Immature natural killer cell (primary cell): ENCODE measurements around the gene EHD3. TPM values are rescaled to one million over a fixed set of nuclear protein-coding genes. Genes with fewer than 3 reads are reported as not detected.

Experiments used
- DNase-seq, 3 donors: peaks; one replicate each; pipeline ENCODE4 v3.0.0; 2022; ENCODE audit warnings: mixed read lengths in 1 of 3
- H3K27ac Mint-ChIP-seq, 6 donors: one replicate each; pipeline ENCODE4 v1.8.0; 2020; ENCODE audit warnings: mixed read lengths in 6 of 6, mild to moderate bottlenecking in 5 of 6, inconsistent platforms in 4 of 6, moderate library complexity in 3 of 6
- H3K27me3 Mint-ChIP-seq, 3 donors: one replicate each; pipeline ENCODE4 v1.8.0; 2020 to 2021; ENCODE audit warnings: low read depth in 3 of 3, mild to moderate bottlenecking in 3 of 3, mixed read lengths in 3 of 3, moderate library complexity in 3 of 3, inconsistent platforms in 1 of 3
- H3K36me3 Mint-ChIP-seq, 3 donors: one replicate each; pipeline ENCODE4 v1.8.0; 2020; ENCODE audit warnings: mixed read lengths in 3 of 3, inconsistent platforms in 2 of 3, mild to moderate bottlenecking in 2 of 3
- H3K4me1 Mint-ChIP-seq, 2 donors: one replicate each; pipeline ENCODE4 v1.8.0; 2020; ENCODE audit warnings: inconsistent platforms in 2 of 2, mild to moderate bottlenecking in 2 of 2, mixed read lengths in 2 of 2, moderate library complexity in 1 of 2
- H3K4me3 Mint-ChIP-seq, 5 donors: one replicate each; pipeline ENCODE4 v1.8.0; 2020; ENCODE audit warnings: mild to moderate bottlenecking in 5 of 5, mixed read lengths in 5 of 5, inconsistent platforms in 3 of 5, moderate library complexity in 3 of 5
- H3K9me3 Mint-ChIP-seq, 6 donors: one replicate each; pipeline ENCODE4 v1.8.0; 2020; ENCODE audit warnings: mild to moderate bottlenecking in 6 of 6, mixed read lengths in 6 of 6, inconsistent platforms in 4 of 6, moderate library complexity in 3 of 6
- polyA plus RNA-seq, 3 donors: library from polyadenylated mRNA; unstranded; fragments of 300-500 nt; fragmentation: Illumina TruSeq; gene quantifications; one replicate each; pipeline ENCODE4 v1.2.3, GENCODE V29; 2021

EHD3 gene
- polyA plus RNA-seq: 1 to 10 TPM; 3.6 to 4.9 (median 3.7) TPM

GRCh38 chr2:31233741-31234682 lies at the start of gene EHD3:
EHD3 (plus strand) TSS chr2:31234152; CDS start chr2:31234622, 470 bp downstream.
- DNase-seq: peak; percentile 77 to 78 (median 77)
- H3K36me3 Mint-ChIP-seq: peaks cover 0 to 3% (median 0%) of the 10 kb centered on the region in 3 donors
- peaks cover 19 to 26% of the 10 kb centered on the region in 2 donors for H3K4me1 Mint-ChIP-seq
- peak within 1 kb of the TSS; percentile 78 to 83 (median 81) for H3K4me3 Mint-ChIP-seq
- no peaks in the 10 kb centered on the region for H3K9me3 Mint-ChIP-seq
- peak within 1 kb of the TSS in 4 of 6 donors; percentile 1 to 73 (median 34) for H3K27ac Mint-ChIP-seq
- H3K27me3 Mint-ChIP-seq: peaks cover 2 to 4% (median 2%) of the 10 kb centered on the region in 3 donors

- Mint-ChIP-seq H3K27me3 (peaks cover 0 to 2% (median 0%) of the 10 kb centered on the region in 3 donors), H3K4me3 (no peak overlapping the region), H3K4me1 (no peaks in the 10 kb centered on the region), H3K27ac (no peak overlapping the region), H3K9me3 (peaks cover 0 to 1% (median 0%) of the 10 kb centered on the region in 6 donors), H3K36me3 (no peaks in the 10 kb centered on the region)
- no peak for DNase-seq
Measured at GRCh38 chr2:31187166-31187565, 46.8 kb upstream of the EHD3 start.

DNA sequence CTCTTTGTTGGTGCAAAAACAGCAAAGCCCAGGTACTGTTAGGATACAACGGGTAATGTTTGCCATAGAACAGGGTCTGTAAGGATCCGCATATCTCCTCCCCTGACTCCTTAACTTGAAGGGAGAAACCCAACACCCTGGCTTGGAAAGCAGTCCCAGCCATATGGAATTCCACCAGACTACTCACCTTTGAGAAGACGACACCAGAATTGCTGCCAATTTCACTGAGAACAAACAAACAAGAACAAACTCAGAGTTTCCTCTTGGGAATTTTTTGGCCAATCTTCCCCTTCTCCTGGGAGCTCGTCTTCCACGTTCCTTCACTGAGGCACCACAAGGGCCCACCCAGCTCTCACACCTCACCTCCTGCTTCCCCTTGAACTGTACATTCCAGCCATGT lies 45.8 kb upstream of the EHD3 start:
- peaks cover 0 to 1% (median 0%) of the 10 kb centered on the region in 6 donors for H3K9me3 Mint-ChIP-seq
- no peak overlapping the region for H3K4me3 Mint-ChIP-seq
- DNase-seq: no peak
- peaks cover 0 to 2% (median 0%) of the 10 kb centered on the region in 3 donors for H3K27me3 Mint-ChIP-seq
- no peak overlapping the region for H3K27ac Mint-ChIP-seq
- H3K4me1 Mint-ChIP-seq: no peaks in the 10 kb centered on the region
- H3K36me3 Mint-ChIP-seq: no peaks in the 10 kb centered on the region

- Mint-ChIP-seq H3K27ac (no peak overlapping the region), H3K4me3 (no peak overlapping the region), H3K4me1 (no peaks in the 10 kb centered on the region), H3K36me3 (no peaks in the 10 kb centered on the region), H3K9me3 (peaks cover 0 to 1% (median 0%) of the 10 kb centered on the region in 6 donors), H3K27me3 (peaks cover 0 to 2% (median 0%) of the 10 kb centered on the region in 3 donors)
- DNase-seq: no peak
Measured at GRCh38 chr2:31189141-31189540, 44.8 kb upstream of the EHD3 start.

- no peak overlapping the region for H3K4me3 Mint-ChIP-seq
- no peaks in the 10 kb centered on the region for H3K4me1 Mint-ChIP-seq
- no peaks in the 10 kb centered on the region for H3K36me3 Mint-ChIP-seq
- no peak for DNase-seq
- no peaks in the 10 kb centered on the region for H3K9me3 Mint-ChIP-seq
- no peak overlapping the region for H3K27ac Mint-ChIP-seq
- H3K27me3 Mint-ChIP-seq: peaks cover 0 to 2% (median 2%) of the 10 kb centered on the region in 3 donors
Measured at GRCh38 chr2:31190188-31190587, 43.8 kb upstream of the EHD3 start.

- Mint-ChIP-seq H3K4me1 (no peaks in the 10 kb centered on the region), H3K36me3 (no peaks in the 10 kb centered on the region), H3K27me3 (peaks cover 0 to 2% (median 2%) of the 10 kb centered on the region in 3 donors), H3K27ac (no peak overlapping the region), H3K4me3 (no peak overlapping the region), H3K9me3 (no peaks in the 10 kb centered on the region)
- no peak for DNase-seq
Measured at GRCh38 chr2:31191931-31192330, 42.0 kb upstream of the EHD3 start.

- no peak overlapping the region for H3K4me3 Mint-ChIP-seq
- no peaks in the 10 kb centered on the region for H3K4me1 Mint-ChIP-seq
- H3K36me3 Mint-ChIP-seq: no peaks in the 10 kb centered on the region
- no peak for DNase-seq
- H3K27me3 Mint-ChIP-seq: peaks cover 0 to 2% (median 2%) of the 10 kb centered on the region in 3 donors
- H3K27ac Mint-ChIP-seq: no peak overlapping the region
- no peaks in the 10 kb centered on the region for H3K9me3 Mint-ChIP-seq
Measured at GRCh38 chr2:31192396-31192795, 41.6 kb upstream of the EHD3 start.

- no peak overlapping the region for H3K27ac Mint-ChIP-seq
- no peaks in the 10 kb centered on the region for H3K36me3 Mint-ChIP-seq
Measured at GRCh38 chr2:31192851-31193392, 41.0 kb upstream of the EHD3 start.

DNA sequence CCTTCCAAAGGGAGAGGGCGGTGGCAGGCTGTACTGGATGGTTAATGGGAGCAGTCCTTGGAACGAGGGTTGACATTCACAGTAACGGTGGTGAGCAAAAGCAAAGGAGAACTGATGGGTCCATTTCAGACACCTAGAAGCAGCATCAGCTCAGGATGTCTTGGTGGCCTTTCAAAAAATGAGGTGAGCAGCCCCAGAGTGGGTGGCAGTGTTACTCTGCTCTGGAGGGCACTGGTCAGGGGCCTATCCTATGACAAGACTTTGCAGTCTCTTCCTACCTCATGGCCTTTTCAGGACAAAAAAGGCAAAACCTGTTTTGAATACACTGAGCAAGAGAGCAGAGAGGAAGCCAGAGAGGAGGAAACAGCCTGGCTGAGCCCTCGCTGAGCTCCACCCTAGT lies 40.1 kb upstream of the EHD3 start:
- Mint-ChIP-seq H3K4me3 (no peak overlapping the region), H3K36me3 (no peaks in the 10 kb centered on the region), H3K9me3 (no peaks in the 10 kb centered on the region), H3K27ac (peak overlapping the region in 1 of 6 donors; percentile 47), H3K27me3 (peaks cover 0 to 2% (median 2%) of the 10 kb centered on the region in 3 donors), H3K4me1 (no peaks in the 10 kb centered on the region)
- DNase-seq: no peak

More at GRCh38 chr2:31192851-31193392, 41.0 kb upstream of the EHD3 start:
- Mint-ChIP-seq H3K27me3 (peaks cover 0 to 2% (median 2%) of the 10 kb centered on the region in 3 donors), H3K4me1 (no peaks in the 10 kb centered on the region), H3K4me3 (no peak overlapping the region), H3K9me3 (no peaks in the 10 kb centered on the region)
- DNase-seq: no peak

- Mint-ChIP-seq H3K36me3 (no peaks in the 10 kb centered on the region), H3K9me3 (peaks cover 0 to 1% (median 0%) of the 10 kb centered on the region in 6 donors), H3K4me3 (no peak overlapping the region), H3K27ac (no peak overlapping the region), H3K27me3 (peaks cover 0 to 8% (median 0%) of the 10 kb centered on the region in 3 donors), H3K4me1 (no peaks in the 10 kb centered on the region)
- no peak for DNase-seq
Measured at GRCh38 chr2:31196622-31197021, 37.3 kb upstream of the EHD3 start.

DNA sequence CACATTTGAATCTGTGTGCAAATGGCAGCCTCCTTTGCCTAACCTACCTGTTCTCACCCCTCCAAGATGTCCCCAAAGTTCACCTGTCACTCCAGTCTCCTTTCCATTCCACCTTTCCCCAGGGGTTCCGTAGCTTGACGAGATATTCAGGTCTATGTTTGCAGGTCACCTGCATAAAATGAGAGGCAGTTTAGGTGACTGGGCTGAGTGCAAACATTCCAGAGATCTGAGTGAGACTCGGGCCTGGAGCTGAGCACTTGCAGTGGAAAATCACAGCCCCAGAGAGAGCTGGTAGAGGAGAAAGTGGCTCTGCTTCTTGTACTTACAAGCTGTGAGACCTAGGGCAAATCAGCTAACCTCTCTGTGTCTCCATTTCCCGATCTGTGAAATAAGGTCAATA lies 36.8 kb upstream of the EHD3 start:
- H3K4me3 Mint-ChIP-seq: no peak overlapping the region
- H3K36me3 Mint-ChIP-seq: no peaks in the 10 kb centered on the region
- DNase-seq: no peak
- no peak overlapping the region for H3K27ac Mint-ChIP-seq
- H3K9me3 Mint-ChIP-seq: peaks cover 0 to 1% (median 0%) of the 10 kb centered on the region in 6 donors
- H3K4me1 Mint-ChIP-seq: no peaks in the 10 kb centered on the region
- peaks cover 0 to 8% (median 3%) of the 10 kb centered on the region in 3 donors for H3K27me3 Mint-ChIP-seq

DNA sequence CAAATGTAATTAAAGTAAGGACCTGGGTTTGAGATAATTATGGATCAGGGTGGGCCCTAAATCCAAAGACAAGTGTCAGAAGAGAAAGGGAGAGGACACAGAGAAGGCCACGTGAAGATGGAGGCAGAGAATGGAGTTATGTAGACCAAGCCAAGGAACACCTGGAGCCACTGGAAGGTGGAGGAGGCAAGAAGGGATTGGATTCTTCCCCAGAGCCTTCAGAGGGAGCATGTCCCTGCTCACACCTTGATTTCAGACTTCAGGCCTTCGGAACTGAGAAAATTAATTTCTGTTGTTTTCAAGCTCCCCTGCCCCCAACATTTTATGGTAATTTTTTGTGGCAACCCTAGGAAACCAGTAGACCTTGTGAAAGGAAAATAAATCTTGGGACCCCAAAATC lies 36.3 kb upstream of the EHD3 start:
- Mint-ChIP-seq H3K27ac (no peak overlapping the region), H3K9me3 (peaks cover 0 to 1% (median 0%) of the 10 kb centered on the region in 6 donors), H3K4me3 (no peak overlapping the region), H3K27me3 (peaks cover 0 to 8% (median 3%) of the 10 kb centered on the region in 3 donors), H3K4me1 (no peaks in the 10 kb centered on the region), H3K36me3 (no peaks in the 10 kb centered on the region)
- no peak for DNase-seq

DNA sequence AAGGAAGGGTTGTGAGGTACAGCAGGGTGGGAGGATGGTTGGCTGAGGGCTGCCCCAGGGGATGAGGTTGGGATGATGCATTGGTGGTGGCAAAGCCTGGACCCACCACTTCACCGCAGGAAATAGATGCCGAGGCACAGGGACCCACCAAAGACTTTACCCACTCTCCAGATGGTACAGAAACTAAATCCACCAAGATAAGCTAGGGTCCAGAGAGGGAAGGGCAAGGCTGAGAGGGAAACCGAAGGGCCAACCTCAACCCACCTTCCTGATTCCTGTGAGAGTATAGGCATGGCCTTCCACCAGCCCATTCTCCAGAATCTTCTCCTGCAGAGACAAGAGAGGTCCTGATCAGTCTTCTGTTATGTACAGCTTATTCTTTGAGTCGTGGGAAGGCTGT lies 34.7 kb upstream of the EHD3 start:
- no peaks in the 10 kb centered on the region for H3K4me1 Mint-ChIP-seq

DNA sequence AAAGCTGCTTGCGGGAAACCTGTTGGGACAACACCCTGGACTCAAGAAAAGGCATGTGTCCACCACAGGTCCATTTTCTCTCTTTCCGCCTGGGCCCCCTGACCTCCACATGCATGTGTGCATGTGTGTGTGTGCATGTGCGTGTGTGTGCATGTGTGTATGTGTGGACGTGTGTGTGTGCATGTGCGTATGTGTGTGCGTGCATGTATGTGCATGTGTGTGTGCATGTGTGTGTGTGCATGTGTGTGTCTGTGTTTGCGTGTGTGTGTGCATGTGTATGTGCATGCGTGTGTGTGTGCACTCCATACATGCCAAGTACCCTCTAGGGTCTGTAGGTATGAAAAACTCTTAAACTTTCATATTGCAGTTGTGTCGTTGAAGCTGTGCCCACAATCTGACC lies 33.0 kb upstream of the EHD3 start:
- Mint-ChIP-seq H3K9me3 (peaks cover 0 to 1% (median 0%) of the 10 kb centered on the region in 6 donors), H3K36me3 (no peaks in the 10 kb centered on the region), H3K4me1 (no peaks in the 10 kb centered on the region), H3K4me3 (no peak overlapping the region), H3K27me3 (peaks cover 0 to 6% (median 3%) of the 10 kb centered on the region in 3 donors), H3K27ac (no peak overlapping the region)
- DNase-seq: no peak

More for the DNA sequence above, 34.7 kb upstream of the EHD3 start:
- H3K9me3 Mint-ChIP-seq: peaks cover 0 to 1% (median 0%) of the 10 kb centered on the region in 6 donors
- no peaks in the 10 kb centered on the region for H3K36me3 Mint-ChIP-seq
- no peak overlapping the region for H3K4me3 Mint-ChIP-seq
- peaks cover 0 to 8% (median 3%) of the 10 kb centered on the region in 3 donors for H3K27me3 Mint-ChIP-seq
- no peak overlapping the region for H3K27ac Mint-ChIP-seq
- DNase-seq: no peak
